ENCODE results near the gene ZNF835.

Gene ZNF835

DNA sequence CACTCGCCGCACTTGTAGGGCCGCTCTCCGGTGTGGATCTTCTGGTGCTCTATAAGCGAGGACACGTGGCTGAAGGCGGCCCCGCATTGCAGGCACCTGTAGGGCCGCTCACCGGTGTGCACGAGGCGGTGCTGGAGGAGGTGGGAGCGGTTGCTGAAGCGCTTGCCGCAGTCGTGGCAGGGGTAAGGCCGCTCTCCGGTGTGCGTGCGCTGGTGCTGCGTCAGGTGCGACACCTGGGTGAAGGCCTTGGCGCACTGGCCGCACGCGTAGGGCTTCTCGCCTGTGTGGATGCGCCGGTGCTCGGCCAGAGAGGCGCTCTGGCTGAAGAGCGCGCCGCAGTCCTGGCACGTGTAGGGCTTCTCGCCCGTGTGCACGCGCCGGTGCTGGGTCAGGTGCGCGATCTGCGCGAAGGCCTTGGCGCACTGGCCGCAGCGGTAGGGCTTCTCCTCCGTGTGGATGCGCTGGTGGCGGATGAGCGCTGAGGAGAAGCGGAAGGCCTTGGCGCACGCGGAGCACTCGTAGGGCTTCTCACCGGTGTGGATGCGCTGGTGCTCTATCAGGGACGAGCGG, 7.5 kb downstream of the ZNF835 start:
- DNase-seq (ENCODE audit: low read depth in 2 of 2), result no peak

DNA sequence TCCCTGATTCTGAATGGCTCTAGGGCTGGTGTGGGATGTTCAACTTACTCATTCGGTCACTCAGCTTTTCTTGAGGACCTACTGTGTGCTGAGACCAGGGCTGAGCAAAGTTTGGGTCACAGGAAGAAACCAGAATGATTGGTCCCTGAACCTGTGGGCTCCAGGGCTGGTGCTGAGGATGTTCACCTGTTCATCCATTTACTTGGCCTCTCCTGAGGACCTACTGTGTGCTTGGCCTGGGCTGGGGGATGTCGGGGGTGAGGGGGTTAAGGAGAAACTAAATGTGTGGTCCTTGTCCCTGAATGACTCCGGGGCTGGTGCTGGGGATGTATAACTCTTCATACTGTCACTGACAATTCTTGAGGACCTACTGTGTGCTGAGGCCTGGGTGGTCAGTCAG, 10.3 kb downstream of the ZNF835 start:
- DNase-seq (ENCODE audit: low read depth in 2 of 2), result no peak

DNA sequence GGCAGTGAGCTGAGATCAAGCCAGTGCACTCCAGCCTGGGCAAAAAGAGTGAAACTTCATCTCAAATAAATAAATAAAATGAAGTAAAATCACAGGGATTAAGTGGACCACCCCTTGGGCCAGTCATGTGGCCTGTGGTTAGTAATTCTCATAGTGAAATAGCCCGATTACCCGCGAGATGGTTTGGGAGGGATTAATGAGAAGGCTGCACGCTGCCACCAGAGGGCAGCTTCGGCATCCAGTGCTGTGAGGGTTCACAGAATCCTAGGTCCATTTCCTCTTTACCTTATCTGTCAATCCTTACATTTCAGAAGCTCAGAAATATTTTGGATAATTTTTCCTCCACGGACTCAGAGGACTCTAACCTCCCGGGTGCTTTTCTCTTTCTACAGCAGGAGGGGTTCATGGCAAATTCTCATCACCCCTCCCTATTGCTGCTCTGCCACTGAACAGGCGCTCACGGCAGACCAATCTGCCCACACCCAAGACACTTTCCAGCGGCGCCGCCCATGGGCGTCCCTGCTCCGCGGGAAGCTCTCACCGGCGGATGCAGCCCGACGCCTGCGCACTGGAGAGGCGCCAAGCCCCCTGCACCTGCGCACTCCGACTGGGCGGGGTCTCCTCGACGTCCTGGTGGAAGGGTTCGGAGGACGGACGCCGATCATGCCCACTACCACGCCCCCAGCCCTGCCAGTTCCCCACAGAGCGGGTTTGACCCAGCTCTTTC, 11.0 kb downstream of the ZNF835 start:
- no peak for DNase-seq (ENCODE audit: low read depth in 2 of 2)

DNA sequence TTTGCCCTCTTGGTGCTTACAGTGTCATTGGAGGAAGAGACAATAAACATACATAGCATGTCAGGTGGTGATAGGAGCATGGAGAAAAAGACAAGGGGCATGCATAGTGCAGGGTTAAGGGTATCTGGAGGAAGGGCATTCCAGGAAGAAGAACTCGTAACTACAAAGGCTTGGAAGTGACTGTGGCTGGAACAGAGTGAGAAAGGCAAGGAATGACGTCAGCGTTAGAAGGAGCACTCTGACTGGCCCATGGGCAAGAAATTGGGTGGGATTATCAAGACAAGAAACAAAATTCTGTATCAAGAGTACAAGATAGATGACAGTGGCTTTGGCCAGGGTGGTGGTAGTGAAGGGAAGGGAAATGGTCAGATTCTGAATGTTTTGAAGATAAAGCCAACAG, 17.4 kb downstream of the ZNF835 start:
- no peak for DNase-seq (ENCODE audit: low read depth in 2 of 2)

DNA sequence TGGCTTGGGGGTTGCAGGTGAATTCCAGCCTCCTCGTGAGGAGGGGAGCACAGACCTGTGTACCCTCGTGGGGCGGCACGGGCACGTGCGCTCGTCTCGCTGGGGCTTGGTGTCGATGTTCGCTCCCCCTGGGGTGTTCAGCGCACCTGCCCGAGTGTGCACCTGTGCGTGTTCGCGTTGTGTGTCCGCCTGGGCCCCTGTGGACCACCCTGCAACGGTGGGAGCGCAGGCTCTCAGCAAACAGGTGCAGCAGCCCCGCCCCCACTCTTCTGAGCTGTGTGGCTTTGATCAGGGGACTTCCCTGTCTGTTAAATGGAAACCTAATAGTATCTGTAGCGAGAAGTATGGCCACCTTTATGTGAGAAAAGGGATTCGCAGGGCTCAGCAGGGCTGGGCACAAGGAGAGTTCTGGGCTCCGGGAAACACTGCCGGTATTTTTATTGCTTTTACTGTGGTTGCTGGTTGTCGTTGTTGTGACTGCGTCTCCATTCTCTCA, 28.0 kb downstream of the ZNF835 start:
- no peak for DNase-seq (ENCODE audit: low read depth in 2 of 2)

DNA sequence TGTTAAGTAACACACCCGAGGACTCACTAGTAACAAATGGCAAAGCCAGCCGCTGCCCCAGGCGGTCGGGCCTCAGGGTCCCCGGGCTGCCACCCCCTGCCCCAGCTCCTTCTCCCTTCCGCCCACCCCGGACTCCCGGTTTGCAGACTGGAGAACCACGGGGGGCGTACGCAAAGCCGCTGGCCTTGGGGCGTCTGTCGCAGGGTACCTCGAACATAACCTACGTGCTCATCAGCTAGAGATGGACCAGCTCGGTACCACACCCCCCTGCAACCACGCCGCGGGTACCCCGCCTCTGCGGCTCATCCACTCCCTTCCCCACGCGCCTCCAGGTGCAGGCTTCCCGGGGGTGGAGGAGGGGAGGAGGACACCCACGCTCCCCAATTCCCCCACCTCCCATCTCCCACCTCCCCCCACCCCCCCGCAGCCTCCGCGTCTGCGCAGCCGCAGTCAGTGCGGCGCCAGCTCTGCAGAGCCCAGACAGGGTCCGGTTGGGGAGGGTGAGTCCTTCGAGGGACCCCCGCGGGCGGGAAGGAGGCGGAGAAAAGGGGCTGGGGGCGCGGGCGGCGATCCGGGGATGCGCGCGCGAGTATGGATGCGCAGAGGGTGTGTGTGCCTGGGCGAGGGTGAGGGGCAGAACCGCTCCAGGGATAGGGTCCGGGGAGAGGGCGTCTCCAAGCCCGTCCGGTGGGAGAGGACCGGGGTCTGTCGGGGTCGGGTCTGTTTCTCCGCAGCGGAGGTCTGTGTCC, 28.7 kb downstream of the ZNF835 start, which contains the start of gene SMIM17:
Gene SMIM17, plus strand, starts transcription at position 449 of the 749 bp plus-strand sequence. CDS start 2,509 bp downstream, outside the sequence.
- no peak for DNase-seq (ENCODE audit: low read depth in 2 of 2)

DNA sequence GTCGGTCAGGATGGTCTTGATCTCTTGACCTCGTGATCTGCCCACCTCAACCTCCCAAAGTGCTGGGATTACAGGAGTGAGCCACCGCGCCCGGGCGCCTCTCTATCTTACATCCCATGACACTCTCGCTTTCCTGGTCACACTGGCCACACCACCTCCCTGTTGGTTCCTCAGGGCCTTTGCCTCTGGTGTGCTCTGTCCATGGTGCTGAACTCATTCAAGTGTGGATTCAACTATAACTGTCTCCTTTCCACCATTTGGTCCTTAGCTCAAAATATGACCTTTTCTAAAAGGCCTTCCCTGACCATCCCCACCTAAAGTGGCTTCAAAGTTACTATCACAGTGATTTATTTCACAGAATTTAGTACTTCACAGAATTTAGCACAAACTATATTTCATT, 32.3 kb downstream of the ZNF835 start:
- DNase-seq (ENCODE audit: low read depth in 2 of 2), result no peak

DNA sequence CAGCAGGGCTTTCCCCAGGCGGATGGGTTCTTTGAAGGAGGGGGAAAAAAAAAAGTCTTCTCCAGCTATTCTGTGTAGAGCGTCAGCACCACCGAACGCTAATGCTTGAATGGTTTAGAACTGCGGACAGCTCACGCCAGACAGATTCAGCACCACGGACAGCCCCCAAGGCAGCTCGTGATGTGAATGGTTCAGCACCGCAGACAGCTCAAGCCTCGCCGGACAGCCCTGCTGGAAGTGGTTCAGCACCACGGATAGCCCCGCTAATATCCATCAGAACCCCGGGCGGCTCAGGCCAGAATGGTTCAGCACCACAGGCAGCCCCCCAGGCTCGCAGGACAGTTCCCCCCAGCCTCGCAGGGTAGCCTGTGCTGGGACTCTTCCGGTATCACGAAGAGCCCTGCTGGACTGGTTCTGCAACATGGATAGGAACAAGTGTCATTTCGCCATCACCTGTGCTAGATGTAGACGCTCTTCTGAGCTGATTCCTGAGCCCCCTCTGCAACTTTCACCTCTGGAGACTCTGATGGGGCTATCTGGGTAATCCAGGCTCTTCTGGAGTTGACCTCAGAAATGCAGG, 33.5 kb downstream of the ZNF835 start:
- peak; percentile 4 for DNase-seq (ENCODE audit: low read depth in 2 of 2)

DNA sequence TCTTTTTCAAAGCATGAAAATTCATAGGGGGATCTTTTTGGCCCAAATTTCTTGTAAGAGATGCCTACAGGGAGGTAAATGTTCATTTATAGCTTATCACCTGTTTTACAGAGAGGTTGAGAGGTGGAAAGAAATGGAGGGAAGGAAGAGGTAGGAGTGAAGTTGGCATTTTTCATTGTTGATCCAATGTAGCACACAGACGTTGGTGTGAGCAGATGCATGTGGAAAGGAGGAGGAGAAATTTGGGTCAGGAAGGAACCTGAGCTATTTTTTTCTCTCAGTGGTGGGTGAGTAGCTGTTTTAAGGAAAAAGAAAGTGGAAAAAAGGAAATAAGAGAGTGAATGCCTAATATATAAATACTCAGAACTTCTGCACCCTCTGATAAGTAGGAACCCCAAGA, 38.5 kb downstream of the ZNF835 start:
- no peak for DNase-seq (ENCODE audit: low read depth in 2 of 2)

DNA sequence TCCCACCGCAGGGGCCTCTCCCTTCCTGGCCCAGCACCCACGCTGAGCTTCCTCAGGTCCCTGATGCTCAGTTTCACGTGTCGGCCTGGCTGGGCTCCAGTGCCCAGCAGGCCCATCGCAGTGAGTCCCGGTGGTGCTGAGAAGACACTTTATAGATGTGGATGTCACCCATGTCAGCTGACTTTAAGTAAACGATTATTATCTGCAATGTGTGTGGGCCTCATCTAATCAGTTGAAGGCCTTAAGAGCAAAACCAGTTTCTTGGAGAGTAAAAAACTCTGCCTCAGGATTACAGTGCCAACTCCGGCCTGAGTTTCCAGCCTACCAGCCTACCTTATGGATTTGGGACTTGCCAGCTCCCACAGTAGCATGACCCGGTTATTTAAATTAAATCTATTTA, 45.8 kb downstream of the ZNF835 start:
- no peak for DNase-seq (ENCODE audit: low read depth in 2 of 2)

DNA sequence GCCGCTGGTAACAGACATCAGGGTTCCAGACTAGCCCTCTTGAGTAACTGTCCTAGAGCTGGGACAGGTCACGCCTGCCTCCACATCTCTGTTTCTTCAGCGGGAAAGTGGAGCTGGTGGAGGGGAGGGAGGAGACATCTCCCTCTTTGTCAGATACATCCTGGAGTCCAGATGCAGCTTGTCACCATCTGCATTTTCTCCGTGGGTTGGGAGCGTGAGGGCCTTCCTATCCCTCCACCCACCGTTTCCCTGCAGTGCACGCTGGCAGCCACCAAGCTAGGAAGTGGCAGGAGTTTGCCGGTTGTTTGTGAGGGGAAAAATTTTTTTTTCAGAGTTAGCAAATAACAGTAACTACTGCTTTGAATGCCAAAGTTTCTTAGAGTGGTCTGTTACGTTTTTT, 48.6 kb downstream of the ZNF835 start:
- DNase-seq (ENCODE audit: low read depth in 2 of 2), result no peak

DNA sequence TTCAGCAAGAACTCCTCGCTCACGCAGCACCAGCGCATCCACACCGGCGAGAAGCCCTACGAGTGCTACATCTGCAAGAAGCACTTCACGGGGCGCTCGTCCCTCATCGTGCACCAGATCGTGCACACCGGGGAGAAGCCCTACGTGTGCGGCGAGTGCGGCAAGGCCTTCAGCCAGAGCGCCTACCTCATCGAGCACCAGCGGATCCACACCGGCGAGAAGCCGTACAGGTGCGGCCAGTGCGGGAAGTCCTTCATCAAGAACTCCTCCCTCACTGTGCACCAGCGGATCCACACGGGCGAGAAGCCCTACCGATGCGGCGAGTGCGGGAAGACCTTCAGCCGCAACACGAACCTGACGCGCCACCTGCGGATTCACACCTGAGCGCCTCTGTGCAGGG, 49.2 kb downstream of the ZNF835 start:
- DNase-seq (ENCODE audit: low read depth in 2 of 2), result no peak

DNA sequence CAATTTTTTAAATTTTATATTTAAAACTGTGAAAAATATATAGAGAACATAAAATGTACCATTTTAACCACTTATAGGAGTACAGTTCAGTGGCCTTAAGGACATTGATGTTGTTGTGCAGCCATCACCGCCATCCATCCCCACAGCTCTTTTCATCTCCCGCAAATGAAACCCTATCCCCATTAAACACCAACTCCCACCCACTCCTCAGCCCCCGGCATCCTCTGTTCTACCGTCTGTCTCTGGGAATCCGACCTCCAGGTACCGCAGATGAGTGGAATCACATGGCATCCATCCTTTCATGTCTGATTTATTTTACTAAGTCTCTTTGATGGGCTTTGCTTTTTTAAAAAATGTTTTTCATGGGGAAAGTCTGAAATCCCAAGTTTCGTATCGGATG, 52.4 kb downstream of the ZNF835 start:
- no peak for DNase-seq (ENCODE audit: low read depth in 2 of 2)

DNA sequence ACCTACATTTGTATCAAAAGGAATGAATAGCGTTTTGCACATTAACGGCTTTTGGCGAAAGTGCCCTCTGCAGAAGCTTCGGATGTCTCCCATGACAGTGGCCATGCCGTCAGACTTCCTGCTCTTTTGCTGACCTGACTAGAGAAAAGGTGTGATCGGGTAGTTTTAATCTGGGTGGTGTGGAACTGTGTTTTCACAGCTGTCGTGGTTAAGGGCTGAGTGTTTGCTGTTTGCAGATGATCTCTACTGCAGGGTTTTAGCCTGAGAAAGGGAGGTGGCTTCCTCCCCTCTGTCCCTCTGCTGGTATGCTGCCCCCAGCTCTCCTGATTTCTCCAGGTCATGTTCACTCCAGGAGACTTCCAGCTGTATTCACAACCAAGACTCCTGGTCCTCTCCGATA, 54.0 kb downstream of the ZNF835 start:
- no peak for DNase-seq (ENCODE audit: low read depth in 2 of 2)

DNA sequence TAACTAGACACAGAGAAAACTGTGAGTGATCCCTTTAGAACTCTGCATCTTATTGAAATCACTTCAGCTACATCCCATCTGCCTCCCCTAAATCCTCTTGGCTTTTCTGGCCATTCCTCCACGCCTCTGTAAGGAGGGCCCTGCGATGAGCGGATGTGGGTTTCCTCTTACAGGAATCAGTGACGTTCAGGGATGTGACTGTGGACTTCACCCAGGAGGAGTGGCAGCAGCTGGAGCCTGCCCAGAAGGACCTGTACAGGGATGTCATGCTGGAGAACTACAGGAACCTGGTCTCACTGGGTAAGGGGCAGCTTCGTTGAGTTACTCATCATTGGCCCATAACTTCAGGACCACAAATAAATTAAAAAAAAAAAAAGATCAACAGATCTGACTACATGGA, 57.9 kb downstream of the ZNF835 start:
- no peak for DNase-seq (ENCODE audit: low read depth in 2 of 2)

DNA sequence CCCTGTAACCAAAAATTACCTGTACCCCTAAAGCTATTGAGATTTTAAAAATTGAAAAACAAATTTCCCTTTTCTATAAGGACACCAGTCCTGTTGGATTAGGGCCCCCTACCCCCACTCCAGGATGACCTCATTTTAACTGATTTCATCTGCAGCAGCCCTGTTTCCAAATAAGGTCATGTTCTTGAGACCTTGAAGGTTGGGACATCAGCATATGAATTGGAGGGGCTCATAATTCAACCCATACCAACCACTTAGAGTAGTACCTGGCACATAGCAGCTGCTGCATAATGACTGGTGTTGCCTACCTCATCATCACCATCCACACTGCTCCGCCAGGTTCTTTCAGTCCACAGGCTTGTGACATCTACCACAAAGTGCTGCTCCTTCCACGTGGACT, 58.8 kb downstream of the ZNF835 start:
- no peak for DNase-seq (ENCODE audit: low read depth in 2 of 2)
